Uterus (tissue), 4 donors: Measurements from ENCODE around the gene DCAF5. TPM values are rescaled to one million over a fixed set of nuclear protein-coding genes. Genes with fewer than 3 reads are reported as not detected.
A peak's percentile ranks its signal among the peaks of the same experiment; 100 is the strongest.

Experiments used
- DNase-seq, 2 donors: peaks; one replicate each; pipeline ENCODE4 v3.0.0-alpha.2; 2019 to 2020
- H3K27ac ChIP-seq, 2 donors: fragments of 200-600 bp; sonication (generic); 1 replicate in 1 of 2; 2 replicates in 1 of 2; pipeline ENCODE4 v1.5.1; 2016 to 2018
- H3K27me3 ChIP-seq, 2 donors: fragments of 200-600 bp; sonication (generic); one replicate each; pipeline ENCODE4 v1.5.1; 2018 to 2019; ENCODE audit warnings: control low read depth in 1 of 2
- H3K36me3 ChIP-seq, 2 donors: fragments of 200-600 bp; sonication (generic); one replicate each; pipeline ENCODE4 v1.5.1; 2019; ENCODE audit warnings: control low read depth in 1 of 2
- H3K4me1 ChIP-seq, 2 donors: fragments of 200-600 bp; sonication (generic); one replicate each; pipeline ENCODE4 v1.5.1; 2018 to 2019; ENCODE audit warnings: control low read depth in 1 of 2
- H3K4me3 ChIP-seq, 2 donors: fragments of 200-600 bp; sonication (generic); 1 replicate in 1 of 2; 2 replicates in 1 of 2; pipeline ENCODE4 v1.5.1; 2018 to 2019; ENCODE audit warnings: mild to moderate bottlenecking in 1 of 2
- H3K9me3 ChIP-seq, 2 donors: fragments of 200-600 bp; sonication (generic); one replicate each; pipeline ENCODE4 v1.5.1; 2019; ENCODE audit warnings: control low read depth in 1 of 2
- POLR2A ChIP-seq, 2 donors: fragments of 450-650 bp; IDR thresholded peaks; one replicate each; pipeline ENCODE4 v1.6.1; 2016; ENCODE audit warnings: antibody characterized with exemption in 2 of 2, mild to moderate bottlenecking in 1 of 2, moderate library complexity in 1 of 2
- intact Hi-C: fragments of 100-400 bp; cut with DNase I; formaldehyde crosslinking; loops from one replicate; pipeline ENCODE4 v1.15.1; 2023; ENCODE audit warnings: low total_unique reads
- total RNA-seq, 4 donors: library from RNA; depleted of rRNA in 3 of 4; stranded (reverse); fragments of >200 nt in 3 of 4; gene quantifications; one replicate each; pipeline versions ENCODE4 v1.1.0 to v1.2.4, GENCODE V29; 2014 to 2023
- TF ChIP-seq, protein P1 (sequence below), 4 experiments: fragments of 200-600 bp in 2 of 4; fragments of 450-650 bp in 2 of 4; sonication (generic) in 2 of 4; IDR thresholded peaks; one replicate each; pipeline ENCODE4 v1.5.1; 2016 to 2019; ENCODE audit warnings: antibody characterized with exemption in 4 of 4, mild to moderate bottlenecking in 2 of 4, moderate library complexity in 1 of 4
- donor health status: DM: yes; HTN: yes; CAD: no.

The DCAF5 gene
- total RNA-seq, 4 donors from 2014 or later = 32.2 to 68.5 (median 60.0) TPM

DNA sequence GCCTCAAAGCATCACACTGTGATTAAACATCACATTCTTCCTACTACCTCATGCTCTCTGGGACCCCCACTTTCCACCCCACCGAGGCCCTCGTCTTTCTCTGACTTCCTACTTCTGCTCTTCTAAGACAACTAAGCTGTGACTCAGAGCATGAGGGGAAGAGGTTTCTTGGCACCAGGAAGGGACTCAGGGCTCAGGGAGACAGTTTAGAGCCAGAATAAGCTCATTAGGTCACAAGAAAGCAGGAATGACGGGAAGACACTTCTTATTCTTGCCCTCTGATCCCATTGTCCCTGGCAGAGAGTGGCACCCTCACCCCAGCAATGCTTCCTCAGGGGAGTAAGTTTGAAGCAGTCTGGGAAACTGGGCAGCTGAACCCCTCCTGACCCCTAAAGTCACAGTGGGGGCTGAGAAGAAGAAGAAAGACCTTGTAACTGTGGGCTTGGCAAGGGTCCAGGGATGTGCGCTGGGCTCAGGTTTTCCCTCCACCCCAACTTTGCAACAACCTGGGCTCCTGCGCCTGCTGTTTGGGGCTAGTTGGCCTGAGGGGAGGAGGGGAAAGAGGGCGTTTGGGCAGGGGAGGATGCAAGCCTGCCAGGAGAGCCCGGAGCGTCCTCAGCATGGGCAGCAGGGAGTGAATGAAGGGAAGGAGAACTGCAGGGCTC lies 109.2 kb downstream of the DCAF5 start:
- Histone ChIP-seq H3K27ac (peak overlapping the region; percentile 76 to 89), H3K4me1 (peaks cover 16 to 36% of the 10 kb centered on the region in 2 donors), H3K27me3 (no peaks in the 10 kb centered on the region), H3K4me3 (no peak overlapping the region), H3K36me3 (no peaks in the 10 kb centered on the region), H3K9me3 (no peaks in the 10 kb centered on the region)
- DNase-seq = peak; percentile 52 to 68
- intact Hi-C loops = no loop called here
- no peak for TF ChIP-seq POLR2A (IDR thresholded peaks at IDR 0.05)
- TF ChIP-seq, protein P1, sequence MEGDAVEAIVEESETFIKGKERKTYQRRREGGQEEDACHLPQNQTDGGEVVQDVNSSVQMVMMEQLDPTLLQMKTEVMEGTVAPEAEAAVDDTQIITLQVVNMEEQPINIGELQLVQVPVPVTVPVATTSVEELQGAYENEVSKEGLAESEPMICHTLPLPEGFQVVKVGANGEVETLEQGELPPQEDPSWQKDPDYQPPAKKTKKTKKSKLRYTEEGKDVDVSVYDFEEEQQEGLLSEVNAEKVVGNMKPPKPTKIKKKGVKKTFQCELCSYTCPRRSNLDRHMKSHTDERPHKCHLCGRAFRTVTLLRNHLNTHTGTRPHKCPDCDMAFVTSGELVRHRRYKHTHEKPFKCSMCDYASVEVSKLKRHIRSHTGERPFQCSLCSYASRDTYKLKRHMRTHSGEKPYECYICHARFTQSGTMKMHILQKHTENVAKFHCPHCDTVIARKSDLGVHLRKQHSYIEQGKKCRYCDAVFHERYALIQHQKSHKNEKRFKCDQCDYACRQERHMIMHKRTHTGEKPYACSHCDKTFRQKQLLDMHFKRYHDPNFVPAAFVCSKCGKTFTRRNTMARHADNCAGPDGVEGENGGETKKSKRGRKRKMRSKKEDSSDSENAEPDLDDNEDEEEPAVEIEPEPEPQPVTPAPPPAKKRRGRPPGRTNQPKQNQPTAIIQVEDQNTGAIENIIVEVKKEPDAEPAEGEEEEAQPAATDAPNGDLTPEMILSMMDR (IDR thresholded peaks at IDR 0.05) = no peak

DNA sequence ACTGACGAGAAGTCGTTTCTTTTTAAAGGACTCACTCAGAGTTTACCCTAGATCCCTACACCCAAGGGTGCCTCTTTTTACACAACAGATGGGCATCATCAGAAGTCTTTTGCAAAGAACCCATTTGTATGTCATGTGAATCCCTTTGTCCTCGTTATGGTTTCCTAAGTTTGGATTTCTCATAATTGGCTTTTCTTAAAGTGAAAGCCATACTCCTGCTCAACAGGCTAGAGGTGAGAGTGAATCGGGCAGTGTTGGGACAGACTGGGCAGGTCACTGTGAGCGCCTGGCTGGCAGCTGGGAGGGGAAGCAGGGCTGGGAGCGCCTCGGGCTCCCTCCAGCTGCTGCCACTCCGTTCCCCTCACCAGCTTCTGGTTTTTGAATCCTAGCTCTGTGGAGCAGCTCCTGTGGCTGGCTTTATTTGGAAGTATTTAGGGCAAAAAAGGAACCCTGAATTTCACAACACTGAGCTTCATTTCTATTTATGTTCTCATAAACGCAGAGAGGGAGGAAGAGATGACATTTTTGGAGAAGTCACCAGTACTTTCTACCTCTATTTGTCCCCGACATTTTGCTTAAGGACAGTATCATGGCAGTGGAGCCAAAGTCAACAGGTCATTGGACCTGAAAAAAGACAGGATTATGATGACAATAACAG lies 110.0 kb downstream of the DCAF5 start:
- no peak overlapping the region for H3K4me3 ChIP-seq
- TF ChIP-seq, protein P1 (IDR thresholded peaks at IDR 0.05) = no peak
- peak in 1 of 2 donors; percentile 32 for TF ChIP-seq POLR2A (IDR thresholded peaks at IDR 0.05)
- H3K27me3 ChIP-seq = no peaks in the 10 kb centered on the region
- peaks cover 16 to 42% of the 10 kb centered on the region in 2 donors for H3K4me1 ChIP-seq
- no peaks in the 10 kb centered on the region for H3K9me3 ChIP-seq
- DNase-seq = peak; percentile 53 to 55
- H3K36me3 ChIP-seq = no peaks in the 10 kb centered on the region
- H3K27ac ChIP-seq = peak overlapping the region; percentile 76 to 89
- intact Hi-C loops = no loop called here

DNA sequence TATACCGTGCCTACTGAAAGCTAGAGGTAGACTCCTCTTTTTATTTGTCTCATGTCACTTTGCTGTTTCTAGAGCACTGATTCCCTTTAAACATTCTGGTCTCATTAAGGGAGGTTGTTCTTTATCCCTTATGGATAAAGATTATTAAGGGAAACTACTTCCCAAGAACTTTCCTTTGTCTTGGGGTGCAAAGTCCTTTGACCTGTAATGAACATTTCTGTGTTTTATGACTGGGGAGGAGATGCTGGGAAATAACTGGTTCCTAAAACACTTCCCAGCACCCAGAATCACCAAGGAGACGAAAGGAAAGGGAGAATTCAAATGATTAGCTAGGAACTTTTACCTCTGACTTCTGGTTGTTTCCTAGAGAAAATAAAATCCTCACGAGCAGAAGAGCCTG lies 110.6 kb downstream of the DCAF5 start:
- H3K36me3 ChIP-seq = no peaks in the 10 kb centered on the region

DNA sequence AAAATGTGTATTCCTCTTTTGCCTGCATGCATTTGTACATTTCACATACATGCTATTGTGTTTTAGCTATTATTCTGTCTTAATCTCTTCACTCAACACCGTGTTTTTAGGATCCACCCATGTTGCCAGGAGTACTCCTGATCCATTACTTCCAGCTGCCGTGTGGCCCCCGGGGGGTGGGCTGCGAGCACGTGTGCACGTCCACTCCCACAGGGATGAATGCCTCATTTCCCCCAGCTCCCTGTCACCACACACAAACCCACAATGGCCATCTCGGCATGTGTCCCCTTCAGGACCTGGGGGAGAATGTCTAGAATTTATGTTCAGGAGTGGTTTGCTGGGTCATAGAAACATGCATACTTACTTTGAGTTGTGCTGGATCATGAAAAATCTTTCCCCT lies 111.1 kb downstream of the DCAF5 start:
- H3K4me3 ChIP-seq = no peak overlapping the region
- no peaks in the 10 kb centered on the region for H3K36me3 ChIP-seq
- TF ChIP-seq POLR2A (IDR thresholded peaks at IDR 0.05) = no peak
- TF ChIP-seq, protein P1 (IDR thresholded peaks at IDR 0.05) = no peak
- H3K27me3 ChIP-seq = no peaks in the 10 kb centered on the region
- intact Hi-C loops = no loop called here
- peaks cover 11 to 40% of the 10 kb centered on the region in 2 donors for H3K4me1 ChIP-seq
- no peaks in the 10 kb centered on the region for H3K9me3 ChIP-seq
- DNase-seq = no peak
- H3K27ac ChIP-seq = peak overlapping the region in 1 of 2 donors; percentile 76

More for the DNA sequence above, 110.6 kb downstream of the DCAF5 start:
- peaks cover 16 to 42% of the 10 kb centered on the region in 2 donors for H3K4me1 ChIP-seq
- intact Hi-C loops = no loop called here
- H3K27me3 ChIP-seq = no peaks in the 10 kb centered on the region
- no peaks in the 10 kb centered on the region for H3K9me3 ChIP-seq
- no peak for TF ChIP-seq POLR2A (IDR thresholded peaks at IDR 0.05)
- TF ChIP-seq, protein P1 (IDR thresholded peaks at IDR 0.05) = no peak
- no peak for DNase-seq
- no peak overlapping the region for H3K4me3 ChIP-seq
- peak overlapping the region; percentile 76 to 89 for H3K27ac ChIP-seq

DNA sequence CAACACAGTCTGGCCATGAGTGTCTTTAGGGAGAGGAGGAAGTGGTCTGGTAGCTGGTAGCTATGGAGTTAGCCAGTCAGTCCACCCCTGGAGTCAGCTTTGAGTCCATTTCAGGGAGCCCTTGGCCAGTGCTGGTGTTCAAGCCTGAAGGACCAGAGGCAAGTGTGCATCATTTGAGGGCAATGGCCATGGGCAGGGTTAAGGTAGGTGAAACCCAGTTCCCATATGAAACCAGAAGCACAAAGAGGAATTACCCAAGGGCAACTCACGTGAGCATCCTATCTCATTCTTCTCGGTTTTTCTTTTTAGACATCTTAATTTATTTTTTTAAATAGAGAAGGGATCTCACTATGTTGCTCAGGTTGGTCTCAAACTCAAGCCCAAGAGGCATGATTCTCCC lies 112.6 kb downstream of the DCAF5 start:
- H3K9me3 ChIP-seq = no peaks in the 10 kb centered on the region
- TF ChIP-seq POLR2A (IDR thresholded peaks at IDR 0.05) = no peak
- TF ChIP-seq, protein P1 (IDR thresholded peaks at IDR 0.05) = no peak
- no peaks in the 10 kb centered on the region for H3K36me3 ChIP-seq
- no peaks in the 10 kb centered on the region for H3K27me3 ChIP-seq
- no peak overlapping the region for H3K4me3 ChIP-seq
- peaks cover 3 to 27% of the 10 kb centered on the region in 2 donors for H3K4me1 ChIP-seq
- DNase-seq = no peak
- H3K27ac ChIP-seq = no peak overlapping the region
- intact Hi-C loops = no loop called here
